GM12891 (cell line): ENCODE data around the gene NTN4.
"Not testable (repeated sequence)": the region's sequence is repeated elsewhere in the genome, so short reads cannot be mapped to it uniquely, and the experiment has no call there.

Experiments used
- DNase-seq: peaks from one replicate; pipeline ENCODE4 v3.0.0; 2011; ENCODE audit warnings: low spot score; ENCODE audit not compliant: insufficient read length
- FAIRE-seq: peaks from 2 replicates; lab custom pipeline; 2011; peaks lifted over from hg19 to GRCh38; lab: Jason Lieb, UNC
- PAX5 ChIP-seq: IDR thresholded peaks from 2 replicates; pipeline ENCODE4 v1.6.1; 2011; ENCODE audit warnings: low read length, moderate library complexity, mild to moderate bottlenecking; ENCODE audit not compliant: insufficient read depth, severe bottlenecking
- POLR2A ChIP-seq: IDR thresholded peaks from 2 replicates; pipeline ENCODE4 v1.6.1; 2011; ENCODE audit warnings: low read depth, low read length, control low read depth
- POLR2AphosphoS5 ChIP-seq: IDR thresholded peaks from 2 replicates; pipeline ENCODE4 v1.6.1; 2011; ENCODE audit warnings: low read depth, low read length, control low read depth
- POU2F2 ChIP-seq: IDR thresholded peaks from 2 replicates; pipeline ENCODE4 v1.6.1; 2011; ENCODE audit warnings: low read depth, mild to moderate bottlenecking, control low read depth, low read length, moderate library complexity
- SPI1 ChIP-seq: IDR thresholded peaks from 2 replicates; pipeline ENCODE4 v1.6.1; 2011; ENCODE audit warnings: low read depth, low read length, control low read depth
- TAF1 ChIP-seq: IDR thresholded peaks from 2 replicates; pipeline ENCODE4 v1.6.1; 2011; ENCODE audit warnings: low read depth, low read length, control low read depth

Gene NTN4

GRCh38 chr12:95820096-95820703 is 29.6 kb upstream of the NTN4 start:
- TF ChIP-seq SPI1 (no peak), POU2F2 (no peak), TAF1 (no peak), POLR2AphosphoS5 (no peak), POLR2A (no peak), PAX5 (no peak)
- no peak for DNase-seq
- no peak for FAIRE-seq

GRCh38 chr12:95815632-95816212 is 25.2 kb upstream of the NTN4 start:
- no peak for TF ChIP-seq TAF1
- no peak for TF ChIP-seq PAX5
- no peak for TF ChIP-seq SPI1
- no peak for TF ChIP-seq POLR2A
- TF ChIP-seq POLR2AphosphoS5 = no peak
- no peak for TF ChIP-seq POU2F2
- peak; percentile 13 for FAIRE-seq
- no peak for DNase-seq

GRCh38 chr12:95812155-95812554 is 21.6 kb upstream of the NTN4 start:
- not testable (repeated sequence) for FAIRE-seq, DNase-seq

- TF ChIP-seq POU2F2 (no peak), PAX5 (no peak)
- no peak for FAIRE-seq
These were observed 19.8 kb upstream of the NTN4 start for GRCh38 chr12:95810411-95810810.

GRCh38 chr12:95809000-95809680 is 18.6 kb upstream of the NTN4 start:
- FAIRE-seq = no peak
- no peak for TF ChIP-seq PAX5
- no peak for TF ChIP-seq POU2F2
- TF ChIP-seq TAF1 = no peak
- no peak for TF ChIP-seq POLR2A
- no peak for TF ChIP-seq SPI1
- TF ChIP-seq POLR2AphosphoS5 = no peak

More at GRCh38 chr12:95810411-95810810, 19.8 kb upstream of the NTN4 start:
- DNase-seq = no peak

GRCh38 chr12:95808146-95808545 is 17.6 kb upstream of the NTN4 start:
- DNase-seq (no peak), FAIRE-seq (no peak)
- no peak for TF ChIP-seq SPI1
- TF ChIP-seq POU2F2 = no peak
- no peak for TF ChIP-seq TAF1
- TF ChIP-seq PAX5 = no peak
- TF ChIP-seq POLR2AphosphoS5 = no peak
- no peak for TF ChIP-seq POLR2A

More at GRCh38 chr12:95809000-95809680, 18.6 kb upstream of the NTN4 start:
- no peak for DNase-seq

- no peak for FAIRE-seq
- TF ChIP-seq PAX5 = no peak
- no peak for TF ChIP-seq POLR2A
- TF ChIP-seq POLR2AphosphoS5 = no peak
- no peak for TF ChIP-seq TAF1
- TF ChIP-seq POU2F2 = no peak
- no peak for TF ChIP-seq SPI1
These were observed 15.5 kb upstream of the NTN4 start for GRCh38 chr12:95805864-95806671.

GRCh38 chr12:95804291-95804690 is 13.7 kb upstream of the NTN4 start:
- TF ChIP-seq SPI1 = no peak
- no peak for TF ChIP-seq POLR2A
- TF ChIP-seq POU2F2 = no peak
- no peak for TF ChIP-seq PAX5
- TF ChIP-seq POLR2AphosphoS5 = no peak
- TF ChIP-seq TAF1 = no peak
- DNase-seq = no peak
- no peak for FAIRE-seq

More at GRCh38 chr12:95805864-95806671, 15.5 kb upstream of the NTN4 start:
- no peak for DNase-seq

- no peak for TF ChIP-seq SPI1
- FAIRE-seq = no peak
These were observed 13.3 kb upstream of the NTN4 start for GRCh38 chr12:95803817-95804216.

More at GRCh38 chr12:95803817-95804216, 13.3 kb upstream of the NTN4 start:
- DNase-seq = no peak
